K562 (cell line): ENCODE data around the gene NT5C3B. TPM values are rescaled to one million over a fixed set of nuclear protein-coding genes. Genes with fewer than 3 reads are reported as not detected.

Experiments
- ATAC-seq: fragments of 200-7000 bp; cut with Tn5 transposase; 3 replicates; pipeline ENCODE4 v1.9.1; 2020; ENCODE audit warnings: moderate library complexity
- BruUV-seq: library from RNA; stranded (reverse); fragments of 400-500 nt; replicated peaks from 2 replicates; lab custom pipeline; 2021; lab: Mats Ljungman, UMichigan
- CTCF ChIA-PET: fragments of 300-600 bp; formaldehyde crosslinking; extraction: SDS; loops from one replicate; lab custom pipeline; 2021; ENCODE audit warnings: low intra/inter-chr PET ratio; lab: Yijun Ruan, JAX
- POLR2A ChIA-PET: fragments of 300-600, 350-650 bp; sonication (Branson Sonifier 250); formaldehyde crosslinking; extraction: SDS; loops from one replicate; lab custom pipeline; 2021; ENCODE audit warnings: antibody characterized with exemption, inconsistent platforms; lab: Yijun Ruan, JAX
- DNase-seq, 4 experiments: peaks; one replicate each; pipeline versions ENCODE4 v3.0.0 to v3.0.0-alpha.2; 2011 to 2018; ENCODE audit warnings: low spot score in 3 of 4, mixed read lengths in 3 of 4; ENCODE audit errors: extremely low read depth in 1 of 4
- FAIRE-seq: peaks from 2 replicates; lab custom pipeline; 2011; peaks lifted over from hg19 to GRCh38; lab: Jason Lieb, UNC
- H2AFZ ChIP-seq: 2 replicates; pipeline ENCODE4 v1.6.0; 2011; ENCODE audit warnings: low read depth, low read length, control low read depth, inconsistent platforms
- H3K27ac ChIP-seq: fragments of 200-600 bp; 3 replicates; pipeline ENCODE4 v1.8.0; 2011; ENCODE audit warnings: low read depth, mild to moderate bottlenecking, control low read depth, inconsistent platforms, low read length, moderate library complexity, mixed read lengths; ENCODE audit errors: extremely low read depth
- H3K27me3 ChIP-seq, 2 experiments: fragments of 300-600 bp in 1 of 2; 2 replicates in 1 of 2; 3 replicates in 1 of 2; pipeline versions ENCODE4 v1.6.0 to v1.8.0; 2011; ENCODE audit warnings: inconsistent platforms in 2 of 2, low read length in 2 of 2, mild to moderate bottlenecking in 1 of 2, mixed read lengths in 1 of 2, moderate library complexity in 1 of 2; ENCODE audit not compliant: control insufficient read depth in 2 of 2, insufficient read depth in 2 of 2
- H3K36me3 ChIP-seq: fragments of 300-600 bp; 3 replicates; pipeline ENCODE4 v1.8.0; 2011; ENCODE audit warnings: mild to moderate bottlenecking, low read length, inconsistent platforms; ENCODE audit not compliant: control insufficient read depth, insufficient read depth
- H3K4me1 ChIP-seq, 2 experiments: fragments of 200-600 bp in 1 of 2; replicated peaks in 1 of 2; 2 replicates in 1 of 2; 3 replicates in 1 of 2; pipeline versions ENCODE4 v1.5.1 to v1.8.0; 2011; ENCODE audit warnings: inconsistent platforms in 2 of 2, low read length in 2 of 2, mild to moderate bottlenecking in 1 of 2, mixed read lengths in 1 of 2, moderate library complexity in 1 of 2; ENCODE audit not compliant: control insufficient read depth in 2 of 2, insufficient read depth in 2 of 2
- H3K4me2 ChIP-seq: 2 replicates; pipeline ENCODE4 v1.6.1; 2011; ENCODE audit warnings: low read length, control low read depth, inconsistent platforms, mixed read lengths; ENCODE audit not compliant: insufficient read depth
- H3K4me3 ChIP-seq: fragments of 200-600 bp; sonication (generic), shearing (Covaris generic); 2 replicates; pipeline ENCODE4 v1.5.1; 2016; ENCODE audit warnings: control low read depth, inconsistent platforms
- H3K79me2 ChIP-seq: fragments of 200-600 bp; 3 replicates; pipeline ENCODE4 v1.8.0; 2011; ENCODE audit warnings: low read length, inconsistent platforms; ENCODE audit not compliant: control insufficient read depth, insufficient read depth
- H3K9ac ChIP-seq, 2 experiments: 2 replicates each; pipeline versions ENCODE4 v1.6.0 to v1.6.1; 2011; ENCODE audit warnings: low read depth in 2 of 2, low read length in 2 of 2, control low read depth in 1 of 2, inconsistent platforms in 1 of 2, mild to moderate bottlenecking in 1 of 2, mixed read lengths in 1 of 2; ENCODE audit not compliant: insufficient read depth in 1 of 2
- H3K9me1 ChIP-seq: one replicate; pipeline ENCODE4 v1.6.0; 2011; ENCODE audit warnings: inconsistent platforms, mild to moderate bottlenecking, low read length, moderate library complexity; ENCODE audit not compliant: control insufficient read depth, insufficient read depth
- H3K9me3 ChIP-seq: replicated peaks from 2 replicates; pipeline ENCODE4 v1.5.1; 2011; ENCODE audit warnings: low read depth, low read length, inconsistent platforms; ENCODE audit not compliant: control insufficient read depth, insufficient read depth
- H4K20me1 ChIP-seq: replicated peaks from 2 replicates; pipeline ENCODE4 v1.6.1; 2011; ENCODE audit warnings: low read length, inconsistent platforms, mixed read lengths; ENCODE audit not compliant: control insufficient read depth, insufficient read depth
- PRDM10 ChIP-seq: fragments of 450-650 bp; IDR thresholded peaks from 2 replicates; pipeline ENCODE4 v1.6.1; 2018; ENCODE audit not compliant: partially characterized antibody
- ZNF324 ChIP-seq: fragments of 250-450 bp; sonication (Bioruptor Pico); IDR thresholded peaks from 2 replicates; pipeline ENCODE4 v1.4.0; 2020; ENCODE audit warnings: mild to moderate bottlenecking
- WGBS: fragments of 100-300 bp; shearing (Covaris generic); methylation state at CpG from one replicate; pipeline ENCODE4 v1.1.6; 2016; ENCODE audit warnings: low coverage, mixed read lengths; ENCODE audit not compliant: insufficient coverage; ENCODE audit errors: missing lambda C conversion rate; 5-methylcytosine and 5-hydroxymethylcytosine counted together
- in situ Hi-C: fragments of 300-500 bp; cut with MboI; formaldehyde crosslinking; loops from 4 replicates; pipeline ENCODE4 v1.15.0; 2018; ENCODE audit warnings: inconsistent platforms, mixed read lengths
- intact Hi-C: fragments of 100-400 bp; cut with micrococcal nuclease; formaldehyde crosslinking; loops from 2 replicates; pipeline ENCODE4 v1.14.2; 2022
- polyA plus RNA-seq, 8 experiments: library from polyadenylated mRNA; depleted of rRNA in 4 of 8; stranded (reverse) in 5 of 8; unstranded in 3 of 8; fragments of >200 nt; fragmentation: Nextera tagmentation in 2 of 8; fragmentation: Illumina TruSeq in 1 of 8; extraction: Ambion mirVana in 2 of 8; extraction: Trizol in 1 of 8; gene quantifications; 2 replicates each; pipeline versions ENCODE4 v1.2.1 to v1.2.3, GENCODE V29; 2011 to 2014; ENCODE audit warnings: inconsistent platforms in 1 of 8, missing spikeins in 1 of 8
- total RNA-seq, 7 experiments: library from RNA; depleted of rRNA in 6 of 7; stranded (reverse); fragments of >200 nt in 6 of 7; fragmentation: Illumina TruSeq in 2 of 7; extraction: Trizol in 2 of 7; gene quantifications; 2 replicates each; pipeline versions ENCODE4 v1.2.1 to v1.2.3, GENCODE V29; 2011 to 2021; ENCODE audit warnings: low replicate concordance in 1 of 7

The NT5C3B gene
- total and polyA plus RNA-seq, 9 of the 15 experiments (the other 6 are each of a cell fraction or from before 2014, with no cell fraction given): 2.0 to 166 (median 85.0) TPM

- FAIRE-seq: no peak
- Histone ChIP-seq H3K36me3 (peaks cover 77% of the 10 kb centered on the region; the same call in 2 of the 3 replicates), H3K4me2 (no peak overlapping the region), H3K4me1 (peaks cover 7 to 11% of the 10 kb centered on the region in 2 experiments; a peak in 4 of 5 replicates), H3K79me2 (peaks cover under 1% of the 10 kb centered on the region; the same call in 2 of the 3 replicates), H3K4me3 (no peak overlapping the region), H4K20me1 (no peaks in the 10 kb centered on the region), H3K9ac (peak overlapping the region in 1 of 2 experiments; percentile 18; a peak in 1 of 4 replicates), H3K27me3 (no peaks in the 10 kb centered on the region), H3K9me1 (peaks cover 4% of the 10 kb centered on the region), H3K27ac (peak overlapping the region; percentile 15; the same call in 1 of the 3 replicates), H2AFZ (no peak overlapping the region), H3K9me3 (no peaks in the 10 kb centered on the region)
- TF ChIP-seq PRDM10 (peak; percentile 25), ZNF324 (CRISPR knock-in tag) (no peak)
- intact Hi-C loops: no loop called here
- DNase-seq: no peak
- ChIA-PET POLR2A (interaction anchor here (0.6 to 1.2 kb wide), 6 partner anchors 11 to 807 kb away, joined by 3 to 6 read pairs (median 3); partner anchors contain the start of gene PLEKHH3), CTCF (no interaction called here)
- no TSS peak for BruUV-seq
- WGBS: 82% methylated on average over 2 of the region's 2 CpGs
- no peak for ATAC-seq
- in situ Hi-C loops: no loop called here
These were observed 34.1 kb upstream of the NT5C3B start for GRCh38 chr17:41870097-41870496.
